IgD-negative memory B cell (primary cell): Measurements from ENCODE around the gene PRKN. TPM values are rescaled to one million over a fixed set of nuclear protein-coding genes. Genes with fewer than 3 reads are reported as not detected.
"Not testable (repeated sequence)": the region's sequence is repeated elsewhere in the genome, so short reads cannot be mapped to it uniquely, and the experiment has no call there.

Experiments used
- H3K27ac Mint-ChIP-seq, 3 donors: one replicate each; pipeline ENCODE4 v1.8.0; 2020 to 2022; ENCODE audit warnings: mild to moderate bottlenecking in 3 of 3, mixed read lengths in 3 of 3, moderate library complexity in 1 of 3
- H3K27me3 Mint-ChIP-seq: one replicate; pipeline ENCODE4 v1.8.0; 2021; ENCODE audit warnings: mixed read lengths
- H3K36me3 Mint-ChIP-seq: one replicate; pipeline ENCODE4 v1.8.0; 2020; ENCODE audit warnings: mild to moderate bottlenecking, mixed read lengths
- H3K4me1 Mint-ChIP-seq, 3 donors: one replicate each; pipeline ENCODE4 v1.8.0; 2020 to 2022; ENCODE audit warnings: mixed read lengths in 3 of 3, mild to moderate bottlenecking in 1 of 3
- H3K4me3 Mint-ChIP-seq, 4 donors: one replicate each; pipeline ENCODE4 v1.8.0; 2020 to 2022; ENCODE audit warnings: mild to moderate bottlenecking in 4 of 4, mixed read lengths in 4 of 4, moderate library complexity in 3 of 4
- H3K9me3 Mint-ChIP-seq, 3 donors: one replicate each; pipeline ENCODE4 v1.8.0; 2020 to 2021; ENCODE audit warnings: mixed read lengths in 3 of 3, mild to moderate bottlenecking in 1 of 3
- polyA plus RNA-seq: library from polyadenylated mRNA; unstranded; fragments of 300-500 nt; fragmentation: Illumina TruSeq; gene quantifications from one replicate; pipeline ENCODE4 v1.2.3, GENCODE V29; 2021

PRKN gene
- polyA plus RNA-seq, 1 donor from 2014 or later = 0.55 TPM

DNA sequence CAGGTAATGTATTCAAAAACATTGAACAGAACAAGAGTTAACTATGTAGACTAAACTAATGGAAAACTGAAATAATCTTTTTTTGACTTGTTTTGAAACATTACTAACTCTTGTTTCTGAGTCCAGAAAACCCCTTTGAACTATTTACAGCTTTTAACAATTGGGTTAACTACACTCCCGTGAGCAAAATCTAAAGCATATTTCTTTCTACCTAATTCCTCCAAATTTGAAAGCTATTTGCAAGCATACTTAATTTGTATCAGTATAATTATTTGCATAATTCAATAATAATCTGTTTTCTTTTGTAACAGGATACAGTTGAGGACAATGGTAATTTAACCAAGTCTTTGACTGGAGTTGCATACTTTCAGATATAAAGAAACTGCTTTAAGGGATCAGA, 1391.1 kb downstream of the PRKN start:
- Mint-ChIP-seq H3K4me1 (no peaks in the 10 kb centered on the region), H3K4me3 (no peak overlapping the region), H3K27ac (no peak overlapping the region), H3K9me3 (no peaks in the 10 kb centered on the region), H3K27me3 (no peaks in the 10 kb centered on the region), H3K36me3 (no peaks in the 10 kb centered on the region)

DNA sequence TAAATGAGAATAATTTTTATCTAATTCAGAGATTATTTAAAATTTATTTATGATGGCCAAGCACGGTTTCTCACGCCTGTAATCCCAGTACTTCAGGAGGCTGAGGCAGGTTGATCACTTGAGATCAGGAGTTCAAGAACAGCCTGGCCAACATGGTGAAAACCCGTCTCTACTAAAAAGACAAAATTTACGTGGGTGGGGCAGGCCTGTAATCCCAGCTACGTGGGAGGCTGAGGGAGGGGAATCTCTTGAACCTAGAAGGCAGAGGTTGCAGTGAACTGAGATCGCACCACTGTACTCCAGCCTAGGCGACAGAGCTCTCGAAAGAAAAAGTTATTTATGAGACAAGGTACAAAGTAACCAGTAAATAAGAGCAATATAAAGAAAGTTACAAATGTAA, 1394.2 kb downstream of the PRKN start:
- H3K9me3 Mint-ChIP-seq = no peaks in the 10 kb centered on the region
- H3K27ac Mint-ChIP-seq = no peak overlapping the region
- no peaks in the 10 kb centered on the region for H3K4me1 Mint-ChIP-seq
- H3K4me3 Mint-ChIP-seq = no peak overlapping the region
- H3K27me3 Mint-ChIP-seq = no peaks in the 10 kb centered on the region
- no peaks in the 10 kb centered on the region for H3K36me3 Mint-ChIP-seq

DNA sequence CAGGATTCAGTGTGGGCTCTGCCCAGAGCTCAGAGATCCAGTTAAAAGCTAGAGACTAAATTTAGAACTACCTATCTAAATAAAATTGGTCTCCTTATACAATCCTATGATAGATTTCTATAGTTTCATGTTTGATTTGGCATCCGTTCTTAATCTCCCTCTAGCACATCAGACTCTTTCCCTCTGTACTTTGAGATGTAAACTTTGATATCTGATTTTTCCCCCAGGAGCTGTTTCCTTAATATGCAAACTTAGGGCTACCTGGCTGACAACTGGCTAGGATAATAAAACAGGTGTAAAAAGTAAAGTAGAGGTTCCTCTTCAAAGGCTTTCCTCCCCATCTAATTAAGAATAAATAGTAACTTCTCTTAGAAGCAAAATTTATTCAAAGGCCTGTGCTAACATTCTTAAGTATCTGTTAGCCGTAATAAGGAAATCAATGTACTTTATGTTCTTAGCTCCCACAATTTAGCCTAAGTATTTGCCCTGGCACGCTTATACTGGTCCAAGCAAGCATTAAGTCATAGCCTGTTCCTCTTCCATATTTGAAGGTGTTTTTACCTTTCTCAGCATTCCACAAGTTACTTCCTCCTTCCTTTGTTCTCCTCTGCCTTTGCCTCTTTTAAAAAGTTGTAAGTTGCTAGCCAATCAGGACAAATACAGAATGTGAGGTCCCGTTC, 1396.0 kb downstream of the PRKN start:
- H3K9me3 Mint-ChIP-seq, H3K36me3 Mint-ChIP-seq, H3K27me3 Mint-ChIP-seq, H3K4me1 Mint-ChIP-seq, H3K27ac Mint-ChIP-seq, H3K4me3 Mint-ChIP-seq: not testable (repeated sequence)

DNA sequence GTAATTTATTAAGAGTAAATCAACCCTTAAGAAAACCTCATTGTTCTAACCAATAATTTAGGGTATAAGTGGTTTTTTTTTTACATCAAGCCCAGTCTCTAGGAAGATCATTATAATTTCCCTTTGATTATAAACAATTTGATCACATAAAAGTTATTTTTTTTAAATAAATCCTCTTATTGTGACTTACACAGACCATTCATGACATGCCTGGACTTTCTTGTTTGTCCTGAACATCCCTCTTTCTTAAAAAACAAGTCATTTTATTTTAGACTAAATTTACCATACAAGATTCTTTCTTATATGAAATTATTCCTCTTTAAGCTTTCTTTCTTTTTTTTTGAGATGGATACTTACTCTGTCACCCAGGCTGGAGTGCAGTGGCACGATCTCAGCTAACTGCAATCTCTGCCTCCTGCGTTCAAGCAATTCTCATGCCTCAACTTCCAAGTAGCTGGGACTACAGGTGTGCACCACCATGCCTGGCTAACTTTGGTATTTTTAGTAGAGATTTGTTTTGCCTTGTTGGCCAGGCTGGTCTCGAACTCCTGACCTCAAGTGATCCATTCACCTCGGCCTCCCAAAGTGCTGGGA, 1400.1 kb downstream of the PRKN start:
- H3K27ac Mint-ChIP-seq = no peak overlapping the region
- no peaks in the 10 kb centered on the region for H3K27me3 Mint-ChIP-seq
- H3K4me3 Mint-ChIP-seq = no peak overlapping the region
- H3K4me1 Mint-ChIP-seq = no peaks in the 10 kb centered on the region
- H3K36me3 Mint-ChIP-seq = no peaks in the 10 kb centered on the region
- peaks cover 2 to 5% (median 4%) of the 10 kb centered on the region in 3 donors for H3K9me3 Mint-ChIP-seq

DNA sequence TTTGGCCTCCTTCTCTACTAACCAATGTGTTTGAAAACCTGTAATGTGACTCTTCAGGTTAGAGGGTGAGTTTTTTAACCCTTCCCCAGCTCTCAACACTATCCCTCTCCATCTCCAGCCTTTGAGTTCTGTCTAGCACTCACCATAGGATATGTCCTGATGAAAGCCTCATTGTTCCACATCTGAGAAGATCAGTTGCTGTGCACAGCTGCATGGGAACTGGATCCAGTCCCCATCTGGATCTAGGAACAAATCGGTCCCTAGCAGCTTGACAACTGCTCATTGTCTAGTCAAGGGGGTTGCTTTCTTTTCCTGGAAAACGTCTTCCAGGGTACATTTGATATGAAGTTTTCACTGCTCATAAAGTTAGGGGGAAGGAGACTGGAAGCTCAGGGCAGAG, 1408.3 kb downstream of the PRKN start:
- Mint-ChIP-seq H3K4me3 (no peak overlapping the region), H3K9me3 (peaks cover 0 to 5% (median 4%) of the 10 kb centered on the region in 3 donors), H3K27me3 (peaks cover 1% of the 10 kb centered on the region), H3K36me3 (no peaks in the 10 kb centered on the region), H3K27ac (no peak overlapping the region), H3K4me1 (no peaks in the 10 kb centered on the region)

DNA sequence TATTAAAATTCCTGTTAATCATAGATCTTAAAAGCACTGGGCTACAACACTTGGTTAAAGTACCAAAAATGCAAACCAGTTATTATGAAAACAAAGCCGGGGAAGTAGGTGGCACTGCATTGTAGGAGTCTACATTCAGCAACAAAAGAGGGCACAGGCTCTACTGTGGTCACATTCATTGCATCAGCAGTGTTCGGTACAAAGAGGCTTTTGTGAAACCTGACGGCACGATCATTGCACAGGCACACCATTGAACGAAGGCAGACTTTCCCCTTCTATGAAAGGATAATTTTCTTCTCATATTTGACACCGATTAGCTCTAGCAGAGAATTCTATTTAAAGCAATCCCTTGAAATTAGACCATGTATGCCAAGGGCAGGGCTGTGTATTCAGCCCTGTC, 1409.1 kb downstream of the PRKN start:
- H3K36me3 Mint-ChIP-seq = no peaks in the 10 kb centered on the region
- H3K4me1 Mint-ChIP-seq = no peaks in the 10 kb centered on the region
- H3K27ac Mint-ChIP-seq = no peak overlapping the region
- no peak overlapping the region for H3K4me3 Mint-ChIP-seq
- H3K27me3 Mint-ChIP-seq = peaks cover 1% of the 10 kb centered on the region
- H3K9me3 Mint-ChIP-seq = peaks cover 0 to 9% (median 4%) of the 10 kb centered on the region in 3 donors

DNA sequence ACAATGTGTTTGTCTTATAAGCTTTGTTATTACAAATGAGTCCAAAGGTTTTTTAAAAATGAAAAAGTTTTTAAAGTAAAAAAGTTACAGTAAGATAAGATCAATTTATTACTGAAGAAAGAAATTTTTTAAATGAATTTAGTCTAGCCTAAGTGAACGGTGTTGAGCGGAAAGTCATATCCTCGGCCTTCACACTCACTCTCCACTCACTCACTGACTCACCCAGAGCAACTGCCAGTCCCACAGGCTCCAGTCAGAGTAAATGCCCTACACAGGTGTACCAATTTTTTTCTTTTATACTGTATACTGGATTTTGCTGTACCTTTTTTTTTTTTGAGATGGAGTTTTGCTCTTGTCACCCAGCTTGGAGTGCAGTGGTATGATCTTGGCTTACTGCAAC, 1411.0 kb downstream of the PRKN start:
- Mint-ChIP-seq H3K9me3 (peaks cover 0 to 4% (median 0%) of the 10 kb centered on the region in 3 donors), H3K36me3 (no peaks in the 10 kb centered on the region), H3K4me3 (no peak overlapping the region), H3K4me1 (no peaks in the 10 kb centered on the region), H3K27ac (no peak overlapping the region), H3K27me3 (peaks cover 1% of the 10 kb centered on the region)

DNA sequence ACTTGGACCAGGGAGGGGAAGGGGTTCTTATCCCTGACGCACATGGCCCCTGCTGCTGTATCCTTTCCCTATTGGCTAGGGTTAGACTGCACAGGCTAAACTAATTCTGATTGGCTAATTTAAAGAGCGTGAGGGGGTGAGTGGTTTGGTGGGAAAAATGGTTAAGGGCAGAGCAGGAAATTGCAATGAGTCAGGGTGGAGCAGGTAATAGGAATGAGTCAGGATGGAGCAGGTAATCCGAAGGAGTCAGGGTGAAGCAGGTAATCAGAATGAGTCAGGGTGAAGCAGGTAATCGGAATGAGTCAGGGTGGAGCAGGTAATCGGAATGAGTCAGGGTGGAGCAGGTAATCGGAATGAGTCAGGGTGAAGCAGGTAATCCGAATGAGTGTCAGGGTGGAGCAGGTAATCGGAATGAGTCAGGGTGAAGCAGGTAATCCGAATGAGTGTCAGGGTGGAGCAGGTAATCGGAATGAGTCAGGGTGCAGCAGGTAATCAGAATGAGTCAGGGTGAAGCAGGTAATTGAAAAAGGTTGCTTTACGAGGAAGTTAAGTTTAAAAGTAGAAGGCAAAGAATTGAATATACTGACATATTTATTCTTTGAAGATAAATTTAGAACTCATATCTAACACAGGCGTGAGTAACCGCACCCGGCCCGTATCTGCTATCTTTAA, 1412.2 kb downstream of the PRKN start:
- H3K36me3 Mint-ChIP-seq, H3K27ac Mint-ChIP-seq, H3K27me3 Mint-ChIP-seq, H3K9me3 Mint-ChIP-seq, H3K4me1 Mint-ChIP-seq, H3K4me3 Mint-ChIP-seq: not testable (repeated sequence)

DNA sequence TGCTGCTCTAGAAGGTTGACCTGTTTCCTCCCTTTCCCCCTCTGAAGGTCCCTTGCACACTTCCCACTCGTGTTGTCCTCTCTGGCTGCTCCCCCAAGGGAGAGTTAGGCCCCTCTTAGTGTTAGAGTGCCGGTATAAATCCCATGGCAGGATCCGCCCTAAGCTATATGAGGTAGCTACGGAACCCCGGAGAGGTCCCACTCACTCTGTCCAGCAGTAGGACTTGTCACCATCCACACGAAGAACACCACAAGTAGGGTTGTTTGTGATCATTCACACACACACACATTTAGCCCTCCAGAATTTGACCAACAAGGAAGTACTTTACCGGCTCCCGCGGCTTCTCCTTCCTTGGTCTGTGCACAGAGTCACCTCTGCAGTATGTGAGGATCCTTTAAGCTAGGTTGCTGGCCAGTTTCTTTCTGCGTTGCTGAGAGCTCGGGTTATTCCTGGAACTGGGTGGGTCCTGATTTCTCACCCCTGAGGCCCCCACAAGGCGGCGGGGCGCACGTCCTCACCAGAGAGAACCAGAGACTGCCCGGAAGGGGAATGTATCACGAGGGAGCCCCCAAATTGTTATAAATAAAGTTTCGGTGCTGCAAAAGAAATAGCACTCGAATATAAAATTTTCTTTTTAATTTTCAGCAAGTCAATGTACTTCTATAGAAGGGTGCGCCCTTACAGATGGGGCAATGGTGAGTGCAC, 1412.9 kb downstream of the PRKN start:
- not testable (repeated sequence) for H3K27me3 Mint-ChIP-seq, H3K36me3 Mint-ChIP-seq, H3K4me1 Mint-ChIP-seq, H3K4me3 Mint-ChIP-seq, H3K9me3 Mint-ChIP-seq, H3K27ac Mint-ChIP-seq

DNA sequence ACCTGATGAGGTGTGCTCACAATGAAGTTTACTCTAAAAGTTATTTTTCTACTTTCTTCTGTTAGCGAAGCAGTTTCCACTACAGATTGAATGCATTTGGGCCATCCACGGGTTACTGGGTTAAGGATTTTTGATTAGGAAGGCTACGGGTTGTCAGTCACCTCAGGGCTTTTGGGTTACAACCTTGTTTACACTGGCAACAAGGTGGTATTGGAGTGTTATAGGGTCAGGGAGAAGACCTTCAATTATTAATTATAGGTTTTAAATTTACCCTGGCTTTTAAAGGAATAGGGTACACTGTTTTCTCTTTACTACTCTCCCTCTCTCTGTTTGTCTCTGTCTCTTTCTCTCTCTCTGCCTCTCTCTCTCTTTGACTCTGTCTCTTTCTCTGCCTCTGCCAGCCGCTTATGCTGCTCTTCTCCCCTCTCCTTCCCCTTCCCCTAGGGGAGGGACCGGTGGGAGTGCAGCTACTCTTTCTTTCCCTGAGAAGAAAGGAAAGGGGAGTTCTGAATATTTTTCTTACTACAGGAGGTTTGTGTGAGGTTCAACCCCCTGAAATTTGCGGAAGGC, 1413.5 kb downstream of the PRKN start:
- Mint-ChIP-seq H3K36me3 (peaks cover 5% of the 10 kb centered on the region), H3K4me1 (peaks cover 0 to 4% (median 0%) of the 10 kb centered on the region in 3 donors), H3K27ac (no peak overlapping the region), H3K9me3 (peaks cover 0 to 4% (median 1%) of the 10 kb centered on the region in 3 donors), H3K27me3 (no peaks in the 10 kb centered on the region), H3K4me3 (no peak overlapping the region)

DNA sequence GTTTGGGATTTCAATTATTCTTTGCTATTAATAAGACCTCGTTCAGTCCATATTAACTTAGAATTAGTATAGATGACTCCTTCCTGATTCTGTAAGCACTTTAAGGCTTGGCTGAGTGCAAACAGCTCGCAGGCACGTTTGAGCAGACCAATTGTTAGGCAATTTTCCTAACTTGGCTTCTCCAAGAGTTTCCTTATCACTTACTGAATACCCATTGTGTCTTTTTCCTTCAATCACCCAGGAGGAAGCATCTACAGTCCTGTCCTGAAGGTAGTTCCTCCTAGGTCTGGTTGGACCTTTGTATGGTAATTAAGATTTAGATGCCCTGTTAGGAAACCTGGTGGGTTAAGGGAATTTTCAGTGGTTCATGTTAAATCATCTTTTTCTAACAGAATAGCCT, 1414.1 kb downstream of the PRKN start:
- H3K9me3 Mint-ChIP-seq = not testable (repeated sequence)

DNA sequence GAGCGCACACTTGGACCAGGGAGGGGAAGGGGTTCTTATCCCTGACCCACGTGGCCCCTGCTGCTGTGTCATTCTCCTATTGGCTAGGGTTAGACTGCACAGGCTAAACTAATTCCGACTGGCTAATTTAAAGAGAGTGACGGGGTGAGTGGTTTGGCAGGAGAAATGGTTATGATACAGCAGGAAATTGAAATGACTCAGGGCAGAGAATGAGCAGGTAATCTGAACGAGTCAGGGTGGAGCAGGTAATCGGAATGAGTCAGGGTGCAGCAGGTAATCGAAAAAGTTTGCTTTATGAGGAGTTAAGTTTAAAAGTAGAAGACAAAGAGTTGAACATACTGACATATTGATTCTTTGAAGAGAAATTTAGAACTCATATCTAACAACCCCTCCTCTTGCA, 1417.8 kb downstream of the PRKN start:
- H3K36me3 Mint-ChIP-seq, H3K4me1 Mint-ChIP-seq, H3K27ac Mint-ChIP-seq, H3K4me3 Mint-ChIP-seq, H3K9me3 Mint-ChIP-seq, H3K27me3 Mint-ChIP-seq: not testable (repeated sequence)

More for the DNA sequence above, 1414.1 kb downstream of the PRKN start:
- not testable (repeated sequence) for H3K4me3 Mint-ChIP-seq, H3K27ac Mint-ChIP-seq, H3K36me3 Mint-ChIP-seq, H3K27me3 Mint-ChIP-seq, H3K4me1 Mint-ChIP-seq

DNA sequence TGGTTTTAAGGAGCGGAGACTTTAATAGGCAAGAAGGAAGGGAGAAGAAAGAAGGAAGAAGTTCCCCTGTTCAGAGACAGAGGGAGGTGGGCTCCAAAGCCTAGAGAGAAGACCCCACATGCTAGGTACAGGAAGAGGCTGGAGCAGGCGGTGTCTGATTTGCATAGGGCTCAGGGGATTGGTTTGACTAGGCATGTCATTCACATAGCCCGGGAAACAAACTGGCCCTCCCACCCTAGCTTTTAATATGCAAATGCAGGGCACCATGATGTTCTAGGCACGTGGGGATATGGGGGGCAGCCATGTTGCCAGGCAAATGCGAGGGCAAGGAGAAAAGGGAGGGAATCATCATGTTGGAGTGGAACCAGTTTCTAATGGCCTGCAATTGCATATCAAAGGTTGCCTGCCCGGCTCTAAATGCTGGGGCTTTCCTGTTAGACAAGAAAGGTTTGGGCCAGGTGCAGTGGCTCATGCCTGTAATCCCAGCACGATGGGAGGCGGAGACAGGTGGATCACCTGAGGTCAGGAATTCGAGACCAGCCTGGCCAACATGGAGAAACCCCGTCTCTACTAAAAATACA, 1419.4 kb downstream of the PRKN start:
- Mint-ChIP-seq H3K4me1 (peaks cover 0 to 4% (median 0%) of the 10 kb centered on the region in 3 donors), H3K27me3 (peaks cover 3% of the 10 kb centered on the region), H3K27ac (no peak overlapping the region), H3K9me3 (peaks cover 0 to 1% (median 1%) of the 10 kb centered on the region in 3 donors), H3K4me3 (no peak overlapping the region), H3K36me3 (peaks cover 5% of the 10 kb centered on the region)

DNA sequence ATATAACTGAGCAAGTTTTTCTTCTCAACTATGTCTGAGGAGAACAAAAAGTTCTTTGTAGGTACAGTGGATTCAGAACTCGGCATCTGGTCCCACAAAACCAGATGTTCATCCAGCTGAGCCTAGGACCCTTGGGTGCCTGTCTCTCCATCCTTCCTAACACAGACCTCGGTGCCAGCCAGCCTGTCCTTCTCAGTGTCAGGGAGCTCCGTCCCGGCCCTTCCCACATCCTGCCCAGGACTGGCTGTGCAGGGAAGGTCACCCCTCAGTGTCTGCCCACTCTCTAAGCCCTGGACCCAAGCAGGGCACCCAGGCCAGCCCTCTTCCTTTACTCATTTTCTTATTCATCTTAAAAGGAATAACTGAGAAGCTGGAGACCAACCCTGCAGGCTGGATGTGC, 1421.7 kb downstream of the PRKN start:
- Mint-ChIP-seq H3K36me3 (peaks cover 5% of the 10 kb centered on the region), H3K4me3 (no peak overlapping the region), H3K9me3 (peaks cover 0 to 1% (median 0%) of the 10 kb centered on the region in 3 donors), H3K27ac (no peak overlapping the region), H3K4me1 (peaks cover 0 to 4% (median 0%) of the 10 kb centered on the region in 3 donors), H3K27me3 (peaks cover 3% of the 10 kb centered on the region)
